ENCODE measurements around the gene CNPPD1.
A peak's percentile ranks its signal among the peaks of the same experiment; 100 is the strongest.

CNPPD1 gene

GRCh38 chr2:219160186-219161017 lies 16.3 kb downstream of the CNPPD1 start, which contains the start of gene NHEJ1:
TSS of gene NHEJ1 (minus strand) at chr2:219160815. CDS start at chr2:219158362, 2,453 bp downstream.
- peak; percentile 83 for DNase-seq (ENCODE audit: low read depth)

- no peak for DNase-seq (ENCODE audit: low read depth)
Measured at GRCh38 chr2:219159771-219160185, 16.9 kb downstream of the CNPPD1 start.

- DNase-seq (ENCODE audit: low read depth) = no peak
Measured at GRCh38 chr2:219158586-219158985, 18.1 kb downstream of the CNPPD1 start.

- DNase-seq (ENCODE audit: low read depth) = no peak
Measured at GRCh38 chr2:219158025-219158424, 18.7 kb downstream of the CNPPD1 start.

GRCh38 chr2:219157396-219157795 lies 19.3 kb downstream of the CNPPD1 start:
- no peak for DNase-seq (ENCODE audit: low read depth)

- peak; percentile 10 for DNase-seq (ENCODE audit: low read depth)
Measured at GRCh38 chr2:219155054-219155644, 21.6 kb downstream of the CNPPD1 start.

- DNase-seq (ENCODE audit: low read depth) = no peak
Measured at GRCh38 chr2:219149667-219150066, 27.1 kb downstream of the CNPPD1 start.

GRCh38 chr2:219142329-219142728 lies 34.4 kb downstream of the CNPPD1 start:
- no peak for DNase-seq (ENCODE audit: low read depth)

- DNase-seq (ENCODE audit: low read depth) = no peak
Measured at GRCh38 chr2:219140722-219141121, 36.0 kb downstream of the CNPPD1 start.

GRCh38 chr2:219133976-219134375 lies 42.7 kb downstream of the CNPPD1 start:
- DNase-seq (ENCODE audit: low read depth) = no peak

GRCh38 chr2:219131744-219132143 lies 45.0 kb downstream of the CNPPD1 start:
- DNase-seq (ENCODE audit: low read depth) = no peak

GRCh38 chr2:219131327-219131726 lies 45.4 kb downstream of the CNPPD1 start:
- DNase-seq (ENCODE audit: low read depth) = no peak

- DNase-seq (ENCODE audit: low read depth) = no peak
Measured at GRCh38 chr2:219129589-219129988, 47.1 kb downstream of the CNPPD1 start.

GRCh38 chr2:219128396-219128795 lies 48.3 kb downstream of the CNPPD1 start:
- no peak for DNase-seq (ENCODE audit: low read depth)

GRCh38 chr2:219127037-219127635 lies 49.6 kb downstream of the CNPPD1 start:
- no peak for DNase-seq (ENCODE audit: low read depth)

GRCh38 chr2:219126555-219126954 lies 50.2 kb downstream of the CNPPD1 start:
- no peak for DNase-seq (ENCODE audit: low read depth)

GRCh38 chr2:219125886-219126270 lies 50.8 kb downstream of the CNPPD1 start:
- DNase-seq (ENCODE audit: low read depth) = no peak

- no peak for DNase-seq (ENCODE audit: low read depth)
Measured at GRCh38 chr2:219125225-219125885, 51.4 kb downstream of the CNPPD1 start.

GRCh38 chr2:219124381-219125110 lies 52.2 kb downstream of the CNPPD1 start:
- no peak for DNase-seq (ENCODE audit: low read depth)

- no peak for DNase-seq (ENCODE audit: low read depth)
Measured at GRCh38 chr2:219123356-219124135, 53.2 kb downstream of the CNPPD1 start.

Measured in T follicular helper cell (primary cell).